NT2/D1 (cell line): Measurements from ENCODE around the gene RSPH6A.

Experiments
- YY1 ChIP-seq: IDR thresholded peaks from 2 replicates; pipeline ENCODE4 v1.6.1; 2011; ENCODE audit not compliant: insufficient read length, insufficient read depth
- ZNF274 ChIP-seq: IDR thresholded peaks from 2 replicates; pipeline ENCODE4 v1.6.1; 2011; ENCODE audit warnings: mild to moderate bottlenecking, low read depth, low read length

GRCh38 chr19:45785097-45785496, 30.0 kb downstream of the RSPH6A start:
- TF ChIP-seq YY1, result no peak
- TF ChIP-seq ZNF274, result no peak
